NCI-H146 treated with DMSO at 0.1 percent for 48 hours (cell line): ENCODE data around the gene SORCS1.

Experiments used
- DNase-seq: peaks from one replicate; lab custom pipeline; 2025; ENCODE audit not compliant: unreplicated experiment; lab: John Stamatoyannopoulos, UW

The SORCS1 gene

GRCh38 chr10:106765241-106765754 is 399.2 kb downstream of the SORCS1 start:
- no peak for DNase-seq

- no peak for DNase-seq
Measured at GRCh38 chr10:106764360-106764759, 400.1 kb downstream of the SORCS1 start.

- DNase-seq = no peak
Measured at GRCh38 chr10:106761906-106762305, 402.6 kb downstream of the SORCS1 start.

GRCh38 chr10:106757521-106757920 is 407.0 kb downstream of the SORCS1 start:
- no peak for DNase-seq

GRCh38 chr10:106751091-106751490 is 413.4 kb downstream of the SORCS1 start:
- DNase-seq = no peak

- DNase-seq = no peak
Measured at GRCh38 chr10:106746868-106747267, 417.6 kb downstream of the SORCS1 start.

- DNase-seq = no peak
Measured at GRCh38 chr10:106741006-106741530, 423.4 kb downstream of the SORCS1 start.

GRCh38 chr10:106740071-106740470 is 424.4 kb downstream of the SORCS1 start:
- DNase-seq = no peak

- DNase-seq = no peak
Measured at GRCh38 chr10:106734220-106734619, 430.3 kb downstream of the SORCS1 start.

- DNase-seq = no peak
Measured at GRCh38 chr10:106728232-106728631, 436.3 kb downstream of the SORCS1 start.

- DNase-seq = no peak
Measured at GRCh38 chr10:106727170-106727569, 437.3 kb downstream of the SORCS1 start.

GRCh38 chr10:106722524-106722923 is 442.0 kb downstream of the SORCS1 start:
- no peak for DNase-seq

GRCh38 chr10:106720683-106721082 is 443.8 kb downstream of the SORCS1 start:
- DNase-seq = no peak

- no peak for DNase-seq
Measured at GRCh38 chr10:106716381-106716780, 448.1 kb downstream of the SORCS1 start.

- no peak for DNase-seq
Measured at GRCh38 chr10:106714734-106715555, 449.6 kb downstream of the SORCS1 start.

- no peak for DNase-seq
Measured at GRCh38 chr10:106713846-106714245, 450.7 kb downstream of the SORCS1 start.

- DNase-seq = no peak
Measured at GRCh38 chr10:106712988-106713387, 451.5 kb downstream of the SORCS1 start.

GRCh38 chr10:106711313-106711906 is 453.1 kb downstream of the SORCS1 start:
- no peak for DNase-seq

GRCh38 chr10:106708506-106708905 is 456.0 kb downstream of the SORCS1 start:
- no peak for DNase-seq

GRCh38 chr10:106707657-106708056 is 456.8 kb downstream of the SORCS1 start:
- no peak for DNase-seq

GRCh38 chr10:106706127-106706526 is 458.4 kb downstream of the SORCS1 start:
- DNase-seq = no peak

GRCh38 chr10:106705681-106706100 is 458.8 kb downstream of the SORCS1 start:
- no peak for DNase-seq
